SU-DHL-6 (cell line): Measurements from ENCODE around the gene BATF.

Source experiments
- CTCF ChIP-seq: fragments of 200-600 bp; sonication (generic); IDR thresholded peaks from one replicate; pipeline ENCODE4 v1.5.1; 2017; ENCODE audit warnings: antibody characterized with exemption, mild to moderate bottlenecking, low read length, moderate library complexity; ENCODE audit not compliant: insufficient read depth, poor library complexity, severe bottlenecking
- EZH2phosphoT487 ChIP-seq: fragments of 200-600 bp; sonication (generic), shearing (Covaris generic); conservative IDR thresholded peaks from 2 replicates; pipeline ENCODE4 v1.6.1; 2018; ENCODE audit warnings: mild to moderate bottlenecking, antibody characterized with exemption, low read length, moderate library complexity, mixed read lengths

DNA sequence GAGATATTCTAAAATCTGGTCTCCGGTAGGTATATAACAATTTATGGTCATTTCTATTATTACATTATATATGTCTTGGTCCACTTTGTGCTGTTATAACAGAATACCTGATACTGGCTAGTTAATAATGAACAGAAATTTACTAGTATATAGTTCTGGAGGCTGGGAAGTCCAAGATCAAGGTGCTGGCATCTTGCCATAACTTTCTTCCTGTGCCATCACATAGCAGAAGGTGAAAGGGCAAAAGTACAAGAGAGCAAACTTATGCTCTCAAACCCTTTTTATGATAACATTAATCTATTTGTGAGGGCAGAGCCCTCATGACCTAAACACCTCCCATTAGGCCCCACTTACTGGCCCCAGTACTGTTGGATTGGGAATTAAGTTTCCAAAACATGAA is 17.9 kb upstream of the BATF start:
- TF ChIP-seq CTCF (no peak), EZH2phosphoT487 (no peak)
